Body of pancreas (tissue), 4 donors: ENCODE measurements around the gene IFNK.

Experiments
- CTCF ChIP-seq, 7 experiments: fragments of 450-650 bp in 4 of 7; fragments of 200-600 bp in 3 of 7; sonication (generic) in 3 of 7; IDR thresholded peaks; one replicate each; pipeline ENCODE4 v1.5.1; 2016 to 2019; ENCODE audit warnings: antibody characterized with exemption in 7 of 7
- POLR2A ChIP-seq, 3 donors: fragments of 450-650 bp; IDR thresholded peaks; one replicate each; pipeline ENCODE4 v1.6.1; 2016; ENCODE audit warnings: antibody characterized with exemption in 3 of 3, mild to moderate bottlenecking in 2 of 3

DNA sequence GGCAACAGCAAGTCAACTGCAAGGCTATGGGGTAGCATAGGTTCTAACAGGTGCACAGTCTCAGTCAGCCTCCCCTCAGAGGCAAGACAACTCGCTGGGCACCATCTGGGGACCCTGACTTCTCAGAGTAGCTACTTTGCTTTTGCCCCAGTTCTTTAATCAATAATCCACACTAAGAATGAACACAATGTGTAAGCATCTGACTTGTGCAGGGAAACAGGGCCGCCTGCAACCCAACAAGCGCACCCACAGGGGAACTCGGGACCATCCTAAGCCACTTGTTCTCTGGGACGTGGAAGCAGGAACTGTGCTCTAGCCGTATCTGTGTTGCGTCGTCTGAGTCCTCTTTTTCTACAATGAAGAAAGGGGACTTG, 3.6 kb downstream of the IFNK start:
- TF ChIP-seq CTCF (IDR thresholded peaks at IDR 0.05) (no peak), POLR2A (IDR thresholded peaks at IDR 0.05) (no peak)
